Parathyroid adenoma (tissue), 2 donors: ENCODE results near the gene KHNYN.

ENCODE experiments used
- H2AFZ ChIP-seq: fragments of 300-600 bp; sonication (generic); one replicate; pipeline ENCODE4 v1.7.0; 2017; ENCODE audit warnings: antibody characterized with exemption, mild to moderate bottlenecking
- H3K27ac ChIP-seq: fragments of 300-600 bp; sonication (generic); one replicate; pipeline ENCODE4 v1.7.0; 2017
- H3K27me3 ChIP-seq: fragments of 300-600 bp; sonication (generic); one replicate; pipeline ENCODE4 v1.7.0; 2017; ENCODE audit warnings: low read length; ENCODE audit not compliant: control insufficient read depth, insufficient read depth
- H3K36me3 ChIP-seq: fragments of 300-600 bp; sonication (generic); one replicate; pipeline ENCODE4 v1.7.0; 2017; ENCODE audit warnings: low read length; ENCODE audit not compliant: control insufficient read depth, insufficient read depth
- H3K4me1 ChIP-seq: fragments of 300-600 bp; sonication (generic); one replicate; pipeline ENCODE4 v1.7.0; 2017; ENCODE audit warnings: control low read depth
- H3K4me2 ChIP-seq: fragments of 300-600 bp; sonication (generic); one replicate; pipeline ENCODE4 v1.7.0; 2017; ENCODE audit warnings: low read length
- H3K4me3 ChIP-seq: fragments of 300-600 bp; sonication (generic); one replicate; pipeline ENCODE4 v1.7.0; 2017; ENCODE audit warnings: low read depth, low read length
- H3K79me2 ChIP-seq: fragments of 300-600 bp; sonication (generic); one replicate; pipeline ENCODE4 v1.7.0; 2017; ENCODE audit warnings: control low read depth
- H3K9ac ChIP-seq: fragments of 300-600 bp; sonication (generic); one replicate; pipeline ENCODE4 v1.7.0; 2017; ENCODE audit warnings: mild to moderate bottlenecking
- H3K9me3 ChIP-seq: fragments of 300-600 bp; sonication (generic); one replicate; pipeline ENCODE4 v1.7.0; 2017; ENCODE audit warnings: low read length; ENCODE audit not compliant: control insufficient read depth
- CTCF ChIP-seq: fragments of 300-600 bp; sonication (generic); IDR thresholded peaks from one replicate; pipeline ENCODE4 v1.7.0; 2017; ENCODE audit warnings: antibody characterized with exemption, mild to moderate bottlenecking
- donor health status: primary hyperparathyroidism.

The KHNYN gene

DNA sequence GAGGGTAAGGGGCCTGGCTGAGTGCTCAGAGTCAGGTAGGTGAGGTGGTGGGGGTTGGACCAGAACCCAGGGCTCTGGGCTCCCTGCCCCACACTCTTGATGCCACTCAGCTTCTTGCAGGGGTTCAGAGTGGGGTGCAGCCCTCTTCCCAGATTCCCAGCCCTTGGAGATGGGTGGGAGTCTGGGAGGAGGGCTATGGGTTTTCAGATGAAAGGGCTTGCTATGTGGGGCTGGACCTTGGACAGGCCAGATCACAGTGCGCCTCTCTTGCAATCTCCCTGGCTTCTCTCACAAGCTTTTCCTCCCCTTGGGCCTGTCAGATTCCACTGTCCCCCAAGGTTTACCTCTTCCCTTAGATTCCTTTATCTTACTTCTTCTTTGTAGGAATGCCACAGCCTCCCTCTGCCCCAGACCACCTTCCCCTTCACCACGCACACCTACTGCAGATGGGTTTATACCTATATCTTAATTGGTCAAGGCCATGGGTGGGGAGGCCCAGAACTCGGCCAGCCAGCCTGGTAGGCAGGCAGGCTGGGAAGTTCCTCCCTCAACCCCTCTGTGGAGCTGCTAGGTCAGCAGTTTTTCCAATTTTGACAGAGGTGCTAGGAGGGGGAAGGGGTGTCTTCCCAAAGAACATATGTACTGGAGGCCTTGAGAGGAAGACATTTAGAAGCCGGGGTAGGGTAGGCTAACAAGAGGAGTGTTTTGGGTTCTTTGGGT is 29.6 kb upstream of the KHNYN start:
- peaks cover 18% of the 10 kb centered on the region for H3K4me1 ChIP-seq
- peak overlapping the region; percentile 45 for H3K27ac ChIP-seq
- peak overlapping the region; percentile 93 for H2AFZ ChIP-seq
- no peaks in the 10 kb centered on the region for H3K27me3 ChIP-seq
- peak overlapping the region; percentile 90 for H3K4me2 ChIP-seq
- H3K9ac ChIP-seq: no peak overlapping the region
- no peaks in the 10 kb centered on the region for H3K9me3 ChIP-seq
- no peaks in the 10 kb centered on the region for H3K36me3 ChIP-seq
- peaks cover 2% of the 10 kb centered on the region for H3K79me2 ChIP-seq
- H3K4me3 ChIP-seq: peak overlapping the region; percentile 74
- TF ChIP-seq CTCF: no peak

- H3K27ac ChIP-seq: no peak overlapping the region
These were observed 27.7 kb upstream of the KHNYN start for GRCh38 chr14:24401810-24402702.

GRCh38 chr14:24403294-24403998 is 26.3 kb upstream of the KHNYN start:
- Histone ChIP-seq H3K27ac (no peak overlapping the region), H3K9me3 (no peaks in the 10 kb centered on the region), H3K27me3 (no peaks in the 10 kb centered on the region), H3K36me3 (no peaks in the 10 kb centered on the region), H3K4me2 (no peak overlapping the region), H3K9ac (no peak overlapping the region), H3K4me1 (peaks cover 18% of the 10 kb centered on the region), H3K79me2 (peaks cover 2% of the 10 kb centered on the region), H2AFZ (no peak overlapping the region), H3K4me3 (no peak overlapping the region)
- no peak for TF ChIP-seq CTCF

More at GRCh38 chr14:24401810-24402702, 27.7 kb upstream of the KHNYN start:
- Histone ChIP-seq H2AFZ (no peak overlapping the region), H3K4me3 (no peak overlapping the region), H3K36me3 (no peaks in the 10 kb centered on the region), H3K27me3 (no peaks in the 10 kb centered on the region), H3K9ac (no peak overlapping the region), H3K4me1 (peaks cover 18% of the 10 kb centered on the region), H3K79me2 (peaks cover 2% of the 10 kb centered on the region), H3K9me3 (no peaks in the 10 kb centered on the region), H3K4me2 (no peak overlapping the region)
- no peak for TF ChIP-seq CTCF

- no peak overlapping the region for H2AFZ ChIP-seq
- peaks cover 12% of the 10 kb centered on the region for H3K4me1 ChIP-seq
- H3K4me2 ChIP-seq: no peak overlapping the region
- H3K79me2 ChIP-seq: peaks cover 2% of the 10 kb centered on the region
- TF ChIP-seq CTCF: no peak
- no peak overlapping the region for H3K9ac ChIP-seq
- H3K4me3 ChIP-seq: no peak overlapping the region
- H3K27ac ChIP-seq: no peak overlapping the region
- no peaks in the 10 kb centered on the region for H3K27me3 ChIP-seq
- H3K36me3 ChIP-seq: no peaks in the 10 kb centered on the region
- H3K9me3 ChIP-seq: no peaks in the 10 kb centered on the region
These were observed 24.9 kb upstream of the KHNYN start for GRCh38 chr14:24404814-24405213.
